Lung (tissue), 12 donors: ENCODE measurements around the gene RAB9B. TPM values are rescaled to one million over a fixed set of nuclear protein-coding genes. Genes with fewer than 3 reads are reported as not detected.

ENCODE experiments used
- ATAC-seq: fragments of 200-7000 bp; cut with Tn5 transposase; one replicate; pipeline ENCODE4 v1.9.1; 2020; ENCODE audit warnings: moderate number of reproducible peaks; ENCODE audit not compliant: insufficient read depth, low FRiP score
- DNase-seq, 3 donors: peaks; one replicate each; pipeline ENCODE4 v3.0.0-alpha.2; 2013 to 2017
- H3K27ac ChIP-seq, 2 donors: one replicate each; pipeline ENCODE4 v1.5.1; 2013; ENCODE audit warnings: mild to moderate bottlenecking in 2 of 2, moderate library complexity in 2 of 2, control low read depth in 1 of 2, inconsistent platforms in 1 of 2, low read depth in 1 of 2, low read length in 1 of 2
- H3K27me3 ChIP-seq, 3 donors: one replicate each; pipeline ENCODE4 v1.5.1; 2013; ENCODE audit warnings: low read length in 2 of 3; ENCODE audit not compliant: control insufficient read depth in 3 of 3, insufficient read depth in 3 of 3
- H3K36me3 ChIP-seq, 4 donors: one replicate each; pipeline ENCODE4 v1.5.1; 2013; ENCODE audit warnings: low read length in 4 of 4, mild to moderate bottlenecking in 1 of 4, moderate library complexity in 1 of 4; ENCODE audit not compliant: control insufficient read depth in 4 of 4, insufficient read depth in 4 of 4
- H3K4me1 ChIP-seq, 5 donors: one replicate each; pipeline ENCODE4 v1.5.1; 2013; ENCODE audit warnings: low read length in 5 of 5, mild to moderate bottlenecking in 2 of 5, moderate library complexity in 1 of 5; ENCODE audit not compliant: control insufficient read depth in 5 of 5, insufficient read depth in 5 of 5
- H3K4me3 ChIP-seq: one replicate; pipeline ENCODE4 v1.5.1; 2013; ENCODE audit warnings: mild to moderate bottlenecking, control low read depth, moderate library complexity
- H3K9ac ChIP-seq, 2 donors: one replicate each; pipeline ENCODE4 v1.5.1; 2013; ENCODE audit warnings: low read length in 2 of 2, control low read depth in 1 of 2; ENCODE audit not compliant: insufficient read depth in 1 of 2
- H3K9me3 ChIP-seq, 4 donors: one replicate each; pipeline ENCODE4 v1.5.1; 2013; ENCODE audit warnings: low read length in 3 of 4, mild to moderate bottlenecking in 1 of 4, moderate library complexity in 1 of 4; ENCODE audit not compliant: control insufficient read depth in 4 of 4, insufficient read depth in 3 of 4
- CTCF ChIP-seq: IDR thresholded peaks from 2 replicates; pipeline ENCODE4 v1.5.1; 2012; ENCODE audit warnings: mild to moderate bottlenecking; ENCODE audit errors: control extremely low read depth, extremely low read depth
- WGBS, 2 donors: extraction: QIAGEN DNeasy Blood & Tissue Kit; methylation state at CpG; one replicate each; pipeline ENCODE4 v1.1.7; 2013; 5-methylcytosine and 5-hydroxymethylcytosine counted together
- polyA plus RNA-seq, 2 donors: library from polyadenylated mRNA; stranded (reverse); fragments of 200-250 nt; gene quantifications; one replicate each; pipeline ENCODE4 v1.2.1, GENCODE V29; 2013
- total RNA-seq, 2 donors: library from RNA; depleted of rRNA in 1 of 2; stranded (reverse); fragments of >200 nt in 1 of 2; gene quantifications; one replicate each; pipeline ENCODE4 v1.2.1, GENCODE V29; 2014 to 2021
- donor health status: control.
- donor health status: control.
- donor health status: Bipolar disorder and iron deficiency.
- donor health status: healthy.
- donor health status: DM: yes; HTN: yes; CAD: no.

RAB9B gene
- total and polyA plus RNA-seq, 4 donors, result 0.16 to 3.3 (median 0.46) TPM

GRCh38 chrX:103791826-103792485, 40.1 kb downstream of the RAB9B start:
- DNase-seq (no peak), ATAC-seq (no peak)
- peaks cover 0 to 51% (median 14%) of the 10 kb centered on the region in 3 donors for H3K27me3 ChIP-seq
- no peak overlapping the region for H3K27ac ChIP-seq
- 69 to 90% methylated on average over 2 of the region's 2 CpGs for WGBS, 2 donors
- no peaks in the 10 kb centered on the region for H3K4me1 ChIP-seq
- H3K9me3 ChIP-seq, result no peaks in the 10 kb centered on the region
- no peak overlapping the region for H3K4me3 ChIP-seq
- no peaks in the 10 kb centered on the region for H3K36me3 ChIP-seq
- TF ChIP-seq CTCF, result no peak
- no peak overlapping the region for H3K9ac ChIP-seq

- Histone ChIP-seq H3K4me3 (no peak overlapping the region), H3K4me1 (no peaks in the 10 kb centered on the region), H3K36me3 (no peaks in the 10 kb centered on the region), H3K27me3 (peaks cover 4 to 50% (median 14%) of the 10 kb centered on the region in 3 donors), H3K27ac (no peak overlapping the region), H3K9me3 (peaks cover 0 to 2% (median 0%) of the 10 kb centered on the region in 4 donors), H3K9ac (no peak overlapping the region)
- DNase-seq (no peak), ATAC-seq (no peak)
- 73 to 93% methylated on average over 4 of the region's 4 CpGs for WGBS, 2 donors
- TF ChIP-seq CTCF, result no peak
Observed at GRCh38 chrX:103791228-103791627, 40.8 kb downstream of the RAB9B start.

GRCh38 chrX:103789004-103789403, 43.1 kb downstream of the RAB9B start:
- Histone ChIP-seq H3K4me1 (no peaks in the 10 kb centered on the region), H3K9ac (no peak overlapping the region), H3K27me3 (peaks cover 5 to 48% (median 16%) of the 10 kb centered on the region in 3 donors), H3K27ac (no peak overlapping the region), H3K36me3 (no peaks in the 10 kb centered on the region), H3K4me3 (no peak overlapping the region), H3K9me3 (peaks cover 0 to 2% (median 0%) of the 10 kb centered on the region in 4 donors)
- TF ChIP-seq CTCF, result no peak
- DNase-seq (no peak), ATAC-seq (no peak)

DNA sequence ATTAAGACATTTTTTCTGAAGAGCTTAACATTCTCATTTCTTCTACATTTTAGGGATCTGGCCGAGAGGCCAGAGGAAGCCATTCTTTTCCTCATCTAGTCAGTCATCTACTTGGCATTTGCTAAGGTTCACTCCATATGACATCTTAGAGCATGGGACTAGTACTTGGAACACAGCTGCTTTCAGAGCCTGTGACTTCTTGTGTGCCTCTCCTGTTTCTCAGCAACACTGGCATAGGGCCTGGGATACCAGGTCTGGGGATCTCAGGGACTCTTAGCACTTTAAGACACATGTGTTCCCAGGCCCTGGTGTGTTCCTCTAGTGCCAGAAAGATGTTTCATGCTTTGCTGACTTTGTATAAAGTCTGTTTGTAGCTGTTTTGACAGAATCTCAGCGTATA, 48.1 kb downstream of the RAB9B start:
- Histone ChIP-seq H3K36me3 (no peaks in the 10 kb centered on the region), H3K4me3 (no peak overlapping the region), H3K4me1 (peaks cover 0 to 16% (median 5%) of the 10 kb centered on the region in 5 donors), H3K9me3 (peaks cover 0 to 2% (median 0%) of the 10 kb centered on the region in 4 donors), H3K27ac (no peak overlapping the region), H3K9ac (no peak overlapping the region), H3K27me3 (peaks cover 5 to 36% (median 13%) of the 10 kb centered on the region in 3 donors)
- DNase-seq (peak in 2 of 3 donors; percentile 43 to 65), ATAC-seq (no peak)
- WGBS, 2 donors, result 65 to 91% methylated on average over 2 of the region's 2 CpGs
- no peak for TF ChIP-seq CTCF
